Measurements from ENCODE around the gene COQ10A.

COQ10A gene

GRCh38 chr12:56234746-56235436 lies 31.9 kb upstream of the COQ10A start:
- TF ChIP-seq POLR2AphosphoS5 (IDR thresholded peaks at IDR 0.05; ENCODE audit: low read depth, low read length) (no peak), SIN3A (IDR thresholded peaks at IDR 0.05; ENCODE audit: borderline replicate concordance, insufficient read depth, low read length) (no peak), TAF1 (IDR thresholded peaks at IDR 0.05; ENCODE audit: borderline replicate concordance, insufficient read depth, low read length) (no peak), FOXP2 (optimal IDR thresholded peaks at IDR 0.05; ENCODE audit: borderline replicate concordance, extremely low read depth, extremely low read length, insufficient read depth) (no peak), REST (IDR thresholded peaks at IDR 0.05; ENCODE audit: insufficient read depth in 1 of 2, low read depth in 2 of 2, low read length in 2 of 2) (no peak)

- TF ChIP-seq POLR2AphosphoS5 (IDR thresholded peaks at IDR 0.05; ENCODE audit: low read depth, low read length) = no peak
- TF ChIP-seq TAF1 (IDR thresholded peaks at IDR 0.05; ENCODE audit: borderline replicate concordance, insufficient read depth, low read length) = no peak
- TF ChIP-seq FOXP2 (optimal IDR thresholded peaks at IDR 0.05; ENCODE audit: borderline replicate concordance, extremely low read depth, extremely low read length, insufficient read depth) = no peak
- TF ChIP-seq SIN3A (IDR thresholded peaks at IDR 0.05; ENCODE audit: borderline replicate concordance, insufficient read depth, low read length) = no peak
- TF ChIP-seq REST (IDR thresholded peaks at IDR 0.05; ENCODE audit: insufficient read depth in 1 of 2, low read depth in 2 of 2, low read length in 2 of 2) = no peak
Observed at GRCh38 chr12:56236091-56236490, 30.7 kb upstream of the COQ10A start.

GRCh38 chr12:56236985-56237384 lies 29.8 kb upstream of the COQ10A start:
- TF ChIP-seq REST (IDR thresholded peaks at IDR 0.05; ENCODE audit: insufficient read depth in 1 of 2, low read depth in 2 of 2, low read length in 2 of 2) (no peak), POLR2AphosphoS5 (IDR thresholded peaks at IDR 0.05; ENCODE audit: low read depth, low read length) (no peak), FOXP2 (optimal IDR thresholded peaks at IDR 0.05; ENCODE audit: borderline replicate concordance, extremely low read depth, extremely low read length, insufficient read depth) (no peak), SIN3A (IDR thresholded peaks at IDR 0.05; ENCODE audit: borderline replicate concordance, insufficient read depth, low read length) (no peak), TAF1 (IDR thresholded peaks at IDR 0.05; ENCODE audit: borderline replicate concordance, insufficient read depth, low read length) (no peak)

GRCh38 chr12:56237552-56237951 lies 29.2 kb upstream of the COQ10A start:
- TF ChIP-seq POLR2AphosphoS5 (IDR thresholded peaks at IDR 0.05; ENCODE audit: low read depth, low read length) (no peak), REST (IDR thresholded peaks at IDR 0.05; ENCODE audit: insufficient read depth in 1 of 2, low read depth in 2 of 2, low read length in 2 of 2) (no peak), SIN3A (IDR thresholded peaks at IDR 0.05; ENCODE audit: borderline replicate concordance, insufficient read depth, low read length) (no peak), TAF1 (IDR thresholded peaks at IDR 0.05; ENCODE audit: borderline replicate concordance, insufficient read depth, low read length) (no peak), FOXP2 (optimal IDR thresholded peaks at IDR 0.05; ENCODE audit: borderline replicate concordance, extremely low read depth, extremely low read length, insufficient read depth) (no peak)

All from PFSK-1 (cell line).